ENCODE results near the gene HBS1L. TPM values are rescaled to one million over a fixed set of nuclear protein-coding genes. Genes with fewer than 3 reads are reported as not detected.

The HBS1L gene
- total and polyA plus RNA-seq, 2 of the 4 experiments (the other 2 are of a cell fraction), result 45.1 to 120 TPM

- no peak overlapping the region for H3K23ac ChIP-seq (ENCODE audit: low read depth, low read length)
- H4K5ac ChIP-seq (ENCODE audit: low read depth, low read length), result no peak overlapping the region; the same call in 1 of the 2 replicates
- no peak overlapping the region for H3K4me2 ChIP-seq (ENCODE audit: low read depth, low read length)
- no peaks in the 10 kb centered on the region for H3K9me3 ChIP-seq (ENCODE audit: control insufficient read depth, insufficient read depth, low read length)
- no peaks in the 10 kb centered on the region for H3K27me3 ChIP-seq (ENCODE audit: control insufficient read depth, insufficient read depth, low read length)
- H3K9ac ChIP-seq (ENCODE audit: low read depth, low read length), result no peak overlapping the region
- no peak overlapping the region for H3K14ac ChIP-seq (replicated peaks; ENCODE audit: low read depth, low read length)
- H2AFZ ChIP-seq (replicated peaks; ENCODE audit: low read length, poor library complexity), result no peak overlapping the region
- H3K79me1 ChIP-seq (ENCODE audit: low read depth in 1 of 2, low read length in 2 of 2), result peaks cover 9 to 11% of the 10 kb centered on the region in 2 experiments; a peak in 3 of 4 replicates
- H3K27ac ChIP-seq (ENCODE audit: insufficient read depth, low read length), result no peak overlapping the region
- no peak overlapping the region for H2BK20ac ChIP-seq (ENCODE audit: low read depth, low read length)
- H2AK5ac ChIP-seq (ENCODE audit: low read depth, low read length), result no peak overlapping the region
- H4K8ac ChIP-seq (ENCODE audit: low read depth in 2 of 2, low read length in 2 of 2), result no peak overlapping the region
- no peak overlapping the region for H2BK5ac ChIP-seq (ENCODE audit: low read depth, low read length, poor library complexity, severe bottlenecking)
- no peak overlapping the region for H2AK9ac ChIP-seq (replicated peaks; ENCODE audit: low read depth, low read length, poor library complexity)
- no TSS peak for BruUV-seq (replicated peaks)
- H3K36me3 ChIP-seq (ENCODE audit: control insufficient read depth, insufficient read depth, low read length), result peaks cover 1% of the 10 kb centered on the region; the same call in 1 of the 2 replicates
- H3K4me3 ChIP-seq (ENCODE audit: insufficient read depth, low read depth, low read length), result no peak overlapping the region
- dilution Hi-C loops (cut with HindIII; ENCODE audit: low sequenced_read_pairs, unreplicated experiment) (no loop called here), intact Hi-C loops (cut with micrococcal nuclease) (loop anchor here (2.0 kb wide), 1 partner anchor 846 kb away; no protein-coding TSS in a partner anchor), in situ Hi-C loops (cut with MboI; ENCODE audit: low sequenced_read_pairs) (no loop called here)
- CTCF ChIA-PET, result interaction anchor here (0.6 to 1.5 kb wide), 5 partner anchors 10 to 370 kb away, joined by 3 read pairs; no protein-coding TSS in a partner anchor
- no peak overlapping the region for H3K4ac ChIP-seq (ENCODE audit: low read depth, low read length)
- no peak for ATAC-seq (ENCODE audit: low read depth)
- H2BK15ac ChIP-seq (ENCODE audit: low read depth, low read length), result no peak overlapping the region
- H3K56ac ChIP-seq (ENCODE audit: extremely low read depth, insufficient read depth, low read length), result no peak overlapping the region
- peaks cover 2% of the 10 kb centered on the region; the same call in 1 of the 2 replicates for H3K9me1 ChIP-seq (ENCODE audit: insufficient read depth, low read length)
- H4K91ac ChIP-seq (ENCODE audit: insufficient read depth, low read depth, low read length), result no peak overlapping the region
- WGBS, 2 experiments (ENCODE audit: extremely low coverage in 2 of 2, insufficient read length in 1 of 2), result no CpG with 5 or more reads among the region's 6 CpGs
- no peak overlapping the region for H2BK120ac ChIP-seq (ENCODE audit: low read depth, low read length)
- DNase-seq, result no peak
- POLR2A ChIA-PET (ENCODE audit: unreplicated experiment), result no interaction called here
- H3K18ac ChIP-seq (ENCODE audit: low read depth, low read length), result no peak overlapping the region
- no peaks in the 10 kb centered on the region for H4K20me1 ChIP-seq (ENCODE audit: insufficient read depth, low read length)
- no peaks in the 10 kb centered on the region for H3K4me1 ChIP-seq (ENCODE audit: control insufficient read depth, insufficient read depth, low read length)
- no peak for TF ChIP-seq MXI1 (IDR thresholded peaks at IDR 0.05; ENCODE audit: borderline replicate concordance, low read depth, low read length)
- no peak for TF ChIP-seq POLR2A (IDR thresholded peaks at IDR 0.05; ENCODE audit: low read depth, low read length)
- no peak for TF ChIP-seq MAZ (IDR thresholded peaks at IDR 0.05; ENCODE audit: borderline replicate concordance, low read depth, low read length)
- no peak for TF ChIP-seq SMC3 (IDR thresholded peaks at IDR 0.05; ENCODE audit: low read depth, low read length)
- no peak for TF ChIP-seq CEBPB (IDR thresholded peaks at IDR 0.05; ENCODE audit: low read depth, low read length)
- TF ChIP-seq CTCF (conservative IDR thresholded peaks at IDR 0.05; ENCODE audit: low read depth, low read length), result no peak
- no peak for TF ChIP-seq USF2 (IDR thresholded peaks at IDR 0.05; ENCODE audit: low read depth, low read length)
- TF ChIP-seq RCOR1 (IDR thresholded peaks at IDR 0.05; ENCODE audit: insufficient replicate concordance, low read length), result no peak
- TF ChIP-seq RFX5 (IDR thresholded peaks at IDR 0.05; ENCODE audit: low read depth, low read length), result no peak
- TF ChIP-seq NFE2L2 (IDR thresholded peaks at IDR 0.05; ENCODE audit: low read depth, low read length), result no peak
- no peak for TF ChIP-seq FOS (IDR thresholded peaks at IDR 0.05; ENCODE audit: low read depth, low read length)
- no peak for TF ChIP-seq CHD1 (IDR thresholded peaks at IDR 0.05; ENCODE audit: low read depth, low read length)
- TF ChIP-seq BHLHE40 (IDR thresholded peaks at IDR 0.05; ENCODE audit: low read depth, low read length), result no peak
- TF ChIP-seq RAD21 (IDR thresholded peaks at IDR 0.05; ENCODE audit: low read length), result no peak
- no peak for TF ChIP-seq ELK1 (IDR thresholded peaks at IDR 0.05; ENCODE audit: borderline replicate concordance, low read depth, low read length)
Observed at GRCh38 chr6:135002974-135003703, 51.5 kb downstream of the HBS1L start.

Measured in IMR-90 (cell line).